Measurements from ENCODE around the gene DFFA.
"Not testable (repeated sequence)": the region's sequence is repeated elsewhere in the genome, so short reads cannot be mapped to it uniquely, and the experiment has no call there.

DNA sequence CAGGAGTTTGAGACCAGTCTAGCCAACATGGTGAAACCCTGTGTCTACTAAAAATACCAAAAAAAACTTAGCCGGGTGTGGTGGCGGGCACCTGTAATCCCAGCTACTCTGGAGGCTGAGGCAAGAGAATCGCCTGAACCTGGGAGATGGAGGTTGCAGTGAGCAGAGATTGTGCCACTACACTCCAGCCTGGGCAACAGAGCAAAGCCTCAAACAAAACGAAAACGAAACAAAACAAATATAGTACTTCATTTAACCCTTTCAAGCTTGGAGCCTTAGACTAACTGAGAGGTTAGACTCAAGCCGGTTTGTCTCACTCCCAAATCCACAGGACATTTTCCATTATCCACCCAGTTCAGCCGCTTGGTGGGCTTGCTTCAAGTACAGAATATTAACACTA is 14.9 kb downstream of the DFFA start:
- TF ChIP-seq POLR2A (IDR thresholded peaks at IDR 0.05; ENCODE audit: extremely low read depth, insufficient read length); MYC (IDR thresholded peaks at IDR 0.05; ENCODE audit: low read depth, low read length): not testable (repeated sequence)
- TF ChIP-seq, protein P1, sequence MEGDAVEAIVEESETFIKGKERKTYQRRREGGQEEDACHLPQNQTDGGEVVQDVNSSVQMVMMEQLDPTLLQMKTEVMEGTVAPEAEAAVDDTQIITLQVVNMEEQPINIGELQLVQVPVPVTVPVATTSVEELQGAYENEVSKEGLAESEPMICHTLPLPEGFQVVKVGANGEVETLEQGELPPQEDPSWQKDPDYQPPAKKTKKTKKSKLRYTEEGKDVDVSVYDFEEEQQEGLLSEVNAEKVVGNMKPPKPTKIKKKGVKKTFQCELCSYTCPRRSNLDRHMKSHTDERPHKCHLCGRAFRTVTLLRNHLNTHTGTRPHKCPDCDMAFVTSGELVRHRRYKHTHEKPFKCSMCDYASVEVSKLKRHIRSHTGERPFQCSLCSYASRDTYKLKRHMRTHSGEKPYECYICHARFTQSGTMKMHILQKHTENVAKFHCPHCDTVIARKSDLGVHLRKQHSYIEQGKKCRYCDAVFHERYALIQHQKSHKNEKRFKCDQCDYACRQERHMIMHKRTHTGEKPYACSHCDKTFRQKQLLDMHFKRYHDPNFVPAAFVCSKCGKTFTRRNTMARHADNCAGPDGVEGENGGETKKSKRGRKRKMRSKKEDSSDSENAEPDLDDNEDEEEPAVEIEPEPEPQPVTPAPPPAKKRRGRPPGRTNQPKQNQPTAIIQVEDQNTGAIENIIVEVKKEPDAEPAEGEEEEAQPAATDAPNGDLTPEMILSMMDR (IDR thresholded peaks at IDR 0.05; ENCODE audit: low read depth, low read length), result not testable (repeated sequence)
- TF ChIP-seq, protein P2, sequence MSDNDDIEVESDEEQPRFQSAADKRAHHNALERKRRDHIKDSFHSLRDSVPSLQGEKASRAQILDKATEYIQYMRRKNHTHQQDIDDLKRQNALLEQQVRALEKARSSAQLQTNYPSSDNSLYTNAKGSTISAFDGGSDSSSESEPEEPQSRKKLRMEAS (IDR thresholded peaks at IDR 0.05; ENCODE audit: low read depth, low read length), result not testable (repeated sequence)
